HG03135 (cell line): ENCODE data around the gene RBMS1.

Source experiments
- ATAC-seq: cut with Tn5 transposase; IDR thresholded peaks from one replicate; pipeline ENCODE4 v1.9.1; 2021; ENCODE audit warnings: mild to moderate bottlenecking, moderate library complexity; ENCODE audit not compliant: unreplicated experiment

RBMS1 gene

GRCh38 chr2:160310118-160310828 lies 183.3 kb downstream of the RBMS1 start:
- ATAC-seq: no peak

- ATAC-seq: no peak
These were observed 184.0 kb downstream of the RBMS1 start for GRCh38 chr2:160309585-160309984.

GRCh38 chr2:160308915-160309314 lies 184.7 kb downstream of the RBMS1 start:
- no peak for ATAC-seq

- no peak for ATAC-seq
These were observed 185.1 kb downstream of the RBMS1 start for GRCh38 chr2:160308476-160308875.

GRCh38 chr2:160306985-160307384 lies 186.6 kb downstream of the RBMS1 start:
- no peak for ATAC-seq

- no peak for ATAC-seq
These were observed 188.4 kb downstream of the RBMS1 start for GRCh38 chr2:160305081-160305750.

- ATAC-seq: no peak
These were observed 190.1 kb downstream of the RBMS1 start for GRCh38 chr2:160303527-160303926.

GRCh38 chr2:160303076-160303475 lies 190.5 kb downstream of the RBMS1 start:
- ATAC-seq: no peak

- no peak for ATAC-seq
These were observed 192.2 kb downstream of the RBMS1 start for GRCh38 chr2:160301420-160301819.

GRCh38 chr2:160300203-160300602 lies 193.4 kb downstream of the RBMS1 start:
- no peak for ATAC-seq

- no peak for ATAC-seq
These were observed 194.1 kb downstream of the RBMS1 start for GRCh38 chr2:160299540-160299939.

- no peak for ATAC-seq
These were observed 194.6 kb downstream of the RBMS1 start for GRCh38 chr2:160298960-160299359.

GRCh38 chr2:160295519-160296207 lies 197.9 kb downstream of the RBMS1 start:
- no peak for ATAC-seq

- ATAC-seq: no peak
These were observed 198.7 kb downstream of the RBMS1 start for GRCh38 chr2:160294889-160295288.

GRCh38 chr2:160294339-160294803 lies 199.2 kb downstream of the RBMS1 start:
- no peak for ATAC-seq

GRCh38 chr2:160293391-160294091 lies 200.1 kb downstream of the RBMS1 start:
- ATAC-seq: no peak

GRCh38 chr2:160292225-160292624 lies 201.4 kb downstream of the RBMS1 start:
- ATAC-seq: no peak

- ATAC-seq: no peak
These were observed 202.2 kb downstream of the RBMS1 start for GRCh38 chr2:160291382-160291781.

- ATAC-seq: no peak
These were observed 203.0 kb downstream of the RBMS1 start for GRCh38 chr2:160290598-160290997.

- ATAC-seq: no peak
These were observed 203.8 kb downstream of the RBMS1 start for GRCh38 chr2:160289831-160290230.

- ATAC-seq: no peak
These were observed 204.5 kb downstream of the RBMS1 start for GRCh38 chr2:160289126-160289525.
